Natural killer cell (primary cell): ENCODE data around the gene ABCF2. TPM values are rescaled to one million over a fixed set of nuclear protein-coding genes. Genes with fewer than 3 reads are reported as not detected.
A peak's percentile ranks its signal among the peaks of the same experiment; 100 is the strongest.

Experiments used
- ATAC-seq, 3 donors: fragments of 150-1000 bp in 2 of 3; fragments of 200-7000 bp in 1 of 3; cut with Tn5 transposase; 1 replicate in 1 of 3; 2 replicates in 2 of 3; pipeline ENCODE4 v1.10.0; 2021; ENCODE audit warnings: mild to moderate bottlenecking in 2 of 3, moderate library complexity in 2 of 3
- DNase-seq, 2 donors: peaks; one replicate each; pipeline versions ENCODE4 v3.0.0 to v3.0.0-alpha.2; 2013 to 2021; ENCODE audit warnings: mixed read lengths in 1 of 2
- H3K27ac ChIP-seq: one replicate; pipeline ENCODE4 v1.5.1; 2013; ENCODE audit warnings: mild to moderate bottlenecking, low read length
- H3K27me3 ChIP-seq: one replicate; pipeline ENCODE4 v1.6.1; 2013; ENCODE audit warnings: low read length; ENCODE audit not compliant: control insufficient read depth, insufficient read depth
- H3K36me3 ChIP-seq: one replicate; pipeline ENCODE4 v1.6.1; 2013; ENCODE audit warnings: low read length; ENCODE audit not compliant: control insufficient read depth, insufficient read depth
- H3K4me1 ChIP-seq: one replicate; pipeline ENCODE4 v1.6.1; 2013; ENCODE audit warnings: low read length; ENCODE audit not compliant: control insufficient read depth, insufficient read depth
- H3K4me3 ChIP-seq: one replicate; pipeline ENCODE4 v1.5.1; 2013; ENCODE audit warnings: low read length
- H3K9me3 ChIP-seq: one replicate; pipeline ENCODE4 v1.6.1; 2013; ENCODE audit warnings: low read length; ENCODE audit not compliant: control insufficient read depth, insufficient read depth
- H3K27ac Mint-ChIP-seq, 2 donors: one replicate each; pipeline ENCODE4 v1.8.0; 2022; ENCODE audit warnings: mild to moderate bottlenecking in 2 of 2, mixed read lengths in 2 of 2, moderate library complexity in 1 of 2
- H3K27me3 Mint-ChIP-seq, 2 donors: one replicate each; pipeline ENCODE4 v1.8.0; 2022; ENCODE audit warnings: low read depth in 2 of 2, mixed read lengths in 2 of 2
- H3K36me3 Mint-ChIP-seq: one replicate; pipeline ENCODE4 v1.8.0; 2022; ENCODE audit warnings: mixed read lengths
- H3K4me1 Mint-ChIP-seq, 2 donors: one replicate each; pipeline ENCODE4 v1.8.0; 2022; ENCODE audit warnings: mixed read lengths in 2 of 2
- H3K4me3 Mint-ChIP-seq: one replicate; pipeline ENCODE4 v1.8.0; 2022; ENCODE audit warnings: mild to moderate bottlenecking, moderate library complexity, mixed read lengths
- H3K9me3 Mint-ChIP-seq, 2 donors: one replicate each; pipeline ENCODE4 v1.8.0; 2022; ENCODE audit warnings: mixed read lengths in 2 of 2
- WGBS: methylation state at CpG from one replicate; pipeline ENCODE4 v1.1.7; 2013; ENCODE audit warnings: missing lambda C conversion rate; ENCODE audit not compliant: insufficient coverage; 5-methylcytosine and 5-hydroxymethylcytosine counted together
- intact Hi-C: fragments of 100-400 bp; cut with micrococcal nuclease; formaldehyde crosslinking; loops from one replicate; pipeline ENCODE4 v1.14.2; 2022
- total RNA-seq, 4 donors: library from RNA; stranded (reverse); fragments of 120-200 nt in 1 of 4; gene quantifications; one replicate each; pipeline versions ENCODE4 v1.2.3 to v1.2.4, GENCODE V29; 2013 to 2022
- TF ChIP-seq, protein P1 (sequence below): fragments of 200-600 bp; IDR thresholded peaks from one replicate; pipeline ENCODE4 v1.8.0; 2022; ENCODE audit warnings: antibody characterized with exemption

Gene ABCF2
- total RNA-seq, 3 donors from 2014 or later (not counting 1 experiment from before 2014, with no cell fraction given), result 12.1 to 26.1 (median 17.6) TPM

DNA sequence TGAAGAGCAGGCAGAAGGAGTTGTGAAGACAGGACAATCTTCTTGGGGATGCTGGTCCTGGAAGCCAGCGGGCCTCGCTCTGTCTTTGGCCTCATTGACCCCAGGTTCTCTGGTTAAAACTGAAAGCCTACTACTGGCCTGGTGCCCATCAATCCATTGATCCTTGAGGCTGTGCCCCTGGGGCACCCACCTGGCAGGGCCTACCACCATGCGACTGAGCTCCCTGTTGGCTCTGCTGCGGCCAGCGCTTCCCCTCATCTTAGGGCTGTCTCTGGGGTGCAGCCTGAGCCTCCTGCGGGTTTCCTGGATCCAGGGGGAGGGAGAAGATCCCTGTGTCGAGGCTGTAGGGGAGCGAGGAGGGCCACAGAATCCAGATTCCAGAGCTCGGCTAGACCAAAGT, 6.8 kb upstream of the ABCF2 start:
- intact Hi-C loops, result loop anchor here (2.0 kb wide), 1 partner anchor 175 kb away; the partner anchor contains the start of gene SLC4A2
- no peaks in the 10 kb centered on the region for H3K9me3 Mint-ChIP-seq
- no peak for DNase-seq

DNA sequence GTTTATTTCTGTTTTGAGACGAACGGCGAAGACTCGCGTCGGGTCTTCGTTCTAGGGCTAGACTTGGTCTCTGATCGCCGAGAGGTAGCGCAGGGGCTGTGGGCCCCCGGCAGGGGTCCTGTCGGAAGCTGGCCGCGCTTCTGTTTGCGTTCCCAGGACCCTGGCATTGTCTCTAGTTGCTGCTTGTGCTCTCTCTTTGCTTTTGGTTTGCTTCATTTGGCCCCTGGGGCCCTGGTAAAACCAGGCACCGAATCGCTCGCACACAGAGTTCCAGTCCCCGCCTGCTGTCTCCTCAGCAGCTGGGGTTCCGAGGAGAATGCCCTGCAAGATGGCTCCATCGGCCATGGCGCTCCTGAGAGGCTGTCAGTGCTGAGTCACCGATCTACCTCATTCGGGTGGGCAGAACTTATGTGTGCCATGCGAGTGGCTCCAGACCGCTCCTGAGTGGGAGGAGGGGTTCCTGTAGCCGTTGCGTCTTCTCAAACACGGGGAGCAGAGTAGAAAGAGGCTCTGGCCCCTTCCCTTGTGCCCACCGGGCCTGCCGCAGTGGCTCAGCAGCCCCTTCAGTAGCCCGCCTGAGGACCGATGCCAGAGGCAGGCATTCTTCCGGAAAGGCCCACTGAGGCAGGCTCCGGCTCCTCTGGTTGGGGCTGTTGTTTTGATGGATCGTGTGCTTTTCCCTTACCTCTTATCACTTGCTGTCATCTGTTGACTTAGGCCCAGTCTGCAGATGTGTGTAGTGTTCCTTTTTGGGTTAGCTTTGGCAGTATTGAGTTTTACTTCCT, 6.1 kb upstream of the ABCF2 start:
- H3K4me3 Mint-ChIP-seq, result peak overlapping the region; percentile 100
- Histone ChIP-seq H3K36me3 (peaks cover 24% of the 10 kb centered on the region), H3K27me3 (no peaks in the 10 kb centered on the region), H3K27ac (peak overlapping the region; percentile 83), H3K4me1 (peaks cover 27% of the 10 kb centered on the region), H3K9me3 (no peaks in the 10 kb centered on the region), H3K4me3 (peak overlapping the region; percentile 93)
- intact Hi-C loops, result loop anchor here (2.0 kb wide), 1 partner anchor 174 kb away; the partner anchor contains the start of gene SLC4A2
- H3K36me3 Mint-ChIP-seq, result no peaks in the 10 kb centered on the region
- peak overlapping the region; percentile 96 to 98 for H3K27ac Mint-ChIP-seq
- ATAC-seq, result peak; percentile 67 to 82 (median 77)
- no peaks in the 10 kb centered on the region for H3K27me3 Mint-ChIP-seq
- WGBS, result under 1% methylated on average over 35 of the region's 36 CpGs
- peaks cover 37 to 39% of the 10 kb centered on the region in 2 donors for H3K4me1 Mint-ChIP-seq
- TF ChIP-seq, protein P1, sequence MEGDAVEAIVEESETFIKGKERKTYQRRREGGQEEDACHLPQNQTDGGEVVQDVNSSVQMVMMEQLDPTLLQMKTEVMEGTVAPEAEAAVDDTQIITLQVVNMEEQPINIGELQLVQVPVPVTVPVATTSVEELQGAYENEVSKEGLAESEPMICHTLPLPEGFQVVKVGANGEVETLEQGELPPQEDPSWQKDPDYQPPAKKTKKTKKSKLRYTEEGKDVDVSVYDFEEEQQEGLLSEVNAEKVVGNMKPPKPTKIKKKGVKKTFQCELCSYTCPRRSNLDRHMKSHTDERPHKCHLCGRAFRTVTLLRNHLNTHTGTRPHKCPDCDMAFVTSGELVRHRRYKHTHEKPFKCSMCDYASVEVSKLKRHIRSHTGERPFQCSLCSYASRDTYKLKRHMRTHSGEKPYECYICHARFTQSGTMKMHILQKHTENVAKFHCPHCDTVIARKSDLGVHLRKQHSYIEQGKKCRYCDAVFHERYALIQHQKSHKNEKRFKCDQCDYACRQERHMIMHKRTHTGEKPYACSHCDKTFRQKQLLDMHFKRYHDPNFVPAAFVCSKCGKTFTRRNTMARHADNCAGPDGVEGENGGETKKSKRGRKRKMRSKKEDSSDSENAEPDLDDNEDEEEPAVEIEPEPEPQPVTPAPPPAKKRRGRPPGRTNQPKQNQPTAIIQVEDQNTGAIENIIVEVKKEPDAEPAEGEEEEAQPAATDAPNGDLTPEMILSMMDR, result no peak
- DNase-seq, result peak; percentile 65 to 77
- H3K9me3 Mint-ChIP-seq, result no peaks in the 10 kb centered on the region

More for the DNA sequence above, 6.8 kb upstream of the ABCF2 start:
- ATAC-seq, result no peak
- Histone ChIP-seq H3K4me3 (no peak overlapping the region), H3K36me3 (peaks cover 27% of the 10 kb centered on the region), H3K9me3 (no peaks in the 10 kb centered on the region), H3K4me1 (peaks cover 26% of the 10 kb centered on the region), H3K27me3 (no peaks in the 10 kb centered on the region), H3K27ac (no peak overlapping the region)
- Mint-ChIP-seq H3K27ac (peak overlapping the region; percentile 96 to 98), H3K4me3 (peak overlapping the region; percentile 100), H3K4me1 (peaks cover 37 to 38% of the 10 kb centered on the region in 2 donors), H3K27me3 (no peaks in the 10 kb centered on the region), H3K36me3 (no peaks in the 10 kb centered on the region)
- TF ChIP-seq, protein P1, result no peak
- WGBS, result 78% methylated on average over 9 of the region's 9 CpGs

DNA sequence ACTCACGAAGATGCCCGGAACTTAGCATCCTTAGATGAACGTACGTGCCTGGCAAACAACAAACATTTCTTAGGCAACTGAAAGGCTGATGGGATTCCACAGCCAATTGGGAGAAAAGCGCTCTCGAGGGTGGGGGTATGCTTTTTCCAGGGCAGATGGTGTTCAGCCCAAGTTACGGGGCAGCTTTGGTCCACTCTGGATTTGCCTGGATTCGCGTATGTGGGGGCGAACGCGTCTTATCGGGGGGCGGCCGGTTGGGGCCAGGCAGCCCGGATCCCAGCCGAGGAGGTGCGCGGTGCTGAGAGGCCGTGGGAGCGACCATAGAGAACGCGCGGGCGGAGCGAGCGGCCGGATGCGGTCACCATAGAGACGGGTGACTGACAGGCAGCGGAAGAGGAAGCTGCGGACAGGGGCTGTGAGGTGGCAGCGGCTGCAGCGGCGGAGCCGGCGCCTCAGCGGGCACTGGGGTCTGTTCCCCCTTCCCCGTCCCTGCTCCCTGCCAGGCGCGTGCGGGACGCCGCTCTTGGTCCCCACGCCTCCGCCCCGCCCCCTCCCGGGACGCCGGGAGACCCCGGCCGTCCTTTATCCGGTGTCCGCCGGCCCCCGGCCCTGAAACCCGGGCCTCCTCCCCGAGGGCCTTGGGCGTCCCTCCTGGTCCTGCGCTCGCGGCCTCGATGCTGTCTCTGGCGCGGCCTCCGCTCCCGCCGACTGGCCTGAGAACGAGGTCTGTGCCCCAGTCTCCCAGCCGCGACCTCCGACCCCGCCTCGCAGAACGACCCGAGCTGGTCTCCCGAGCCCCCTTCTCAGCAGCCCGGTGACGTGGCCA, 5.3 kb upstream of the ABCF2 start, which contains the start of gene CHPF2:
CHPF2 (plus strand) TSS at position 393 of the 826 bp plus-strand sequence. CDS start 1,529 bp downstream, outside the sequence.
- 1% methylated on average over 79 of the region's 79 CpGs for WGBS
- Histone ChIP-seq H3K4me3 (peak within 1 kb of the TSS; percentile 93), H3K4me1 (peaks cover 34% of the 10 kb centered on the region), H3K36me3 (peaks cover 21% of the 10 kb centered on the region), H3K9me3 (no peaks in the 10 kb centered on the region), H3K27ac (peak within 1 kb of the TSS; percentile 83), H3K27me3 (no peaks in the 10 kb centered on the region)
- H3K27me3 Mint-ChIP-seq, result no peaks in the 10 kb centered on the region
- intact Hi-C loops, result loop anchor here (2.0 kb wide), 1 partner anchor 174 kb away; the partner anchor contains the start of gene SLC4A2
- TF ChIP-seq, protein P1, result no peak
- peaks cover 37 to 45% of the 10 kb centered on the region in 2 donors for H3K4me1 Mint-ChIP-seq
- DNase-seq (peak; percentile 89 to 94), ATAC-seq (peak; percentile 82 to 95 (median 93))
- H3K27ac Mint-ChIP-seq, result peak within 1 kb of the TSS; percentile 96 to 98
- peak within 1 kb of the TSS; percentile 100 for H3K4me3 Mint-ChIP-seq
- H3K36me3 Mint-ChIP-seq, result no peaks in the 10 kb centered on the region
- no peaks in the 10 kb centered on the region for H3K9me3 Mint-ChIP-seq
